Liver (tissue), 3 donors: ENCODE measurements around the gene TOPBP1.

ENCODE experiments used
- JUND ChIP-seq, 2 donors: IDR thresholded peaks; 2 replicates each; pipeline ENCODE4 v1.6.1; 2016; ENCODE audit warnings: antibody characterized with exemption in 2 of 2
- TF ChIP-seq, protein P1 (sequence below): fragments of 150-350 bp; IDR thresholded peaks from 2 replicates; pipeline ENCODE4 v1.5.1; 2017; ENCODE audit warnings: improper control_type of control experiment, low read depth, low read length; ENCODE audit not compliant: missing input control
- TF ChIP-seq, protein P2 (sequence below): IDR thresholded peaks from 2 replicates; pipeline ENCODE4 v1.6.1; 2016; ENCODE audit warnings: antibody characterized with exemption
- donor health status: healthy.
- donor health status: healthy.

DNA sequence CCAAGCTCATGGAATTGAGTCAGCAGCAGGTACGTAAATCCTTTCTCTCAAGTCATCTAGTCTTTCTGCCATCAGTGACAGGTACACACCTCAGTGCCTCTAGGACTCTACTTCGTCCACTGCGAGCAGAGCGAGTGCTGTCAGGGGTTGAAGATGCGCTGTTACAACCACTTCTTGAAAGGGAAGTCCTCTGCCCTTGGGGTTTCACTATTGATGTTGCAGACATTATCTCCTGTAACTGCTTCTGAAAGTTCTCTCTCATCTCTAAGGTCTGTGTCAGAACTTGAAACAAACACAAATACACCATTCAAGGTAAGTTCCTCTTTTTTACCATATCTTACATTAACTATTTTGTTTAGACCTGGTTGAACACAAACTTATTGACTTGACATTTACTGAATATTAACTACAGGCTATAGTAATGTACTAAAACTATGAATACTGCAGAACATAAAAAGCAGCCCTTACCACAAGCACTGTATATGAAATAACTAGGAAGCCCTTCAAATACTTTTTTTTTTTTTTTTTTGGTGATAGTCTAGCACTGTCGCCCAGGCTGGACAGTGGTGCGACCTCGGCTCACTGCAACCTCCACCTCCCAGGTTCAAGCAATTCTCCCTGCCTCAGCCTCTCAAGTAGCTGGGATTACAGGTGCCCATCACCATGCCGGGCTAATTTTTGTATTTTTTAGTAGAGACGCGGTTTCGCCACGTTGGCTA is 41.5 kb downstream of the TOPBP1 start:
- TF ChIP-seq, protein P1, sequence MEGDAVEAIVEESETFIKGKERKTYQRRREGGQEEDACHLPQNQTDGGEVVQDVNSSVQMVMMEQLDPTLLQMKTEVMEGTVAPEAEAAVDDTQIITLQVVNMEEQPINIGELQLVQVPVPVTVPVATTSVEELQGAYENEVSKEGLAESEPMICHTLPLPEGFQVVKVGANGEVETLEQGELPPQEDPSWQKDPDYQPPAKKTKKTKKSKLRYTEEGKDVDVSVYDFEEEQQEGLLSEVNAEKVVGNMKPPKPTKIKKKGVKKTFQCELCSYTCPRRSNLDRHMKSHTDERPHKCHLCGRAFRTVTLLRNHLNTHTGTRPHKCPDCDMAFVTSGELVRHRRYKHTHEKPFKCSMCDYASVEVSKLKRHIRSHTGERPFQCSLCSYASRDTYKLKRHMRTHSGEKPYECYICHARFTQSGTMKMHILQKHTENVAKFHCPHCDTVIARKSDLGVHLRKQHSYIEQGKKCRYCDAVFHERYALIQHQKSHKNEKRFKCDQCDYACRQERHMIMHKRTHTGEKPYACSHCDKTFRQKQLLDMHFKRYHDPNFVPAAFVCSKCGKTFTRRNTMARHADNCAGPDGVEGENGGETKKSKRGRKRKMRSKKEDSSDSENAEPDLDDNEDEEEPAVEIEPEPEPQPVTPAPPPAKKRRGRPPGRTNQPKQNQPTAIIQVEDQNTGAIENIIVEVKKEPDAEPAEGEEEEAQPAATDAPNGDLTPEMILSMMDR: no peak
- TF ChIP-seq, protein P2, sequence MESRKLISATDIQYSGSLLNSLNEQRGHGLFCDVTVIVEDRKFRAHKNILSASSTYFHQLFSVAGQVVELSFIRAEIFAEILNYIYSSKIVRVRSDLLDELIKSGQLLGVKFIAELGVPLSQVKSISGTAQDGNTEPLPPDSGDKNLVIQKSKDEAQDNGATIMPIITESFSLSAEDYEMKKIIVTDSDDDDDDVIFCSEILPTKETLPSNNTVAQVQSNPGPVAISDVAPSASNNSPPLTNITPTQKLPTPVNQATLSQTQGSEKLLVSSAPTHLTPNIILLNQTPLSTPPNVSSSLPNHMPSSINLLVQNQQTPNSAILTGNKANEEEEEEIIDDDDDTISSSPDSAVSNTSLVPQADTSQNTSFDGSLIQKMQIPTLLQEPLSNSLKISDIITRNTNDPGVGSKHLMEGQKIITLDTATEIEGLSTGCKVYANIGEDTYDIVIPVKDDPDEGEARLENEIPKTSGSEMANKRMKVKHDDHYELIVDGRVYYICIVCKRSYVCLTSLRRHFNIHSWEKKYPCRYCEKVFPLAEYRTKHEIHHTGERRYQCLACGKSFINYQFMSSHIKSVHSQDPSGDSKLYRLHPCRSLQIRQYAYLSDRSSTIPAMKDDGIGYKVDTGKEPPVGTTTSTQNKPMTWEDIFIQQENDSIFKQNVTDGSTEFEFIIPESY: no peak
- no peak for TF ChIP-seq JUND (IDR thresholded peaks at IDR 0.05)
